HepG2 (cell line): ENCODE data around the gene LYPD6. TPM values are rescaled to one million over a fixed set of nuclear protein-coding genes. Genes with fewer than 3 reads are reported as not detected.

ENCODE experiments used
- ATAC-seq: fragments of 200-7000 bp; cut with Tn5 transposase; 3 replicates; pipeline ENCODE4 v1.9.1; 2020; ENCODE audit warnings: mild to moderate bottlenecking, moderate library complexity
- BruUV-seq: library from RNA; stranded (reverse); fragments of 400-500 nt; replicated peaks from 2 replicates; lab custom pipeline; 2021; lab: Mats Ljungman, UMichigan
- CTCF ChIA-PET: fragments of 300-600 bp; formaldehyde crosslinking; extraction: SDS; loops from one replicate; lab custom pipeline; 2021; ENCODE audit warnings: low total read pairs, inconsistent platforms, low intra/inter-chr PET ratio; lab: Yijun Ruan, JAX
- POLR2A ChIA-PET: fragments of 350-600 bp; sonication (Branson Sonifier 250); formaldehyde crosslinking; loops from one replicate; lab custom pipeline; 2020; ENCODE audit warnings: antibody characterized with exemption, inconsistent platforms; lab: Yijun Ruan, JAX
- DNase-seq: peaks from one replicate; pipeline ENCODE4 v3.0.0-alpha.2; 2015; ENCODE audit warnings: low spot score
- FAIRE-seq: peaks from 3 replicates; lab custom pipeline; 2011; peaks lifted over from hg19 to GRCh38; lab: Jason Lieb, UNC
- H2AFZ ChIP-seq: one replicate; pipeline ENCODE4 v1.6.1; 2011; ENCODE audit warnings: low read length, inconsistent platforms
- H3K27ac ChIP-seq: fragments of 300-600 bp; 3 replicates; pipeline ENCODE4 v1.8.0; 2011; ENCODE audit warnings: mixed run types, mild to moderate bottlenecking, mixed read lengths, low read length, inconsistent platforms; ENCODE audit not compliant: insufficient read depth; ENCODE audit errors: extremely low read length
- H3K27me3 ChIP-seq, 2 experiments: fragments of 200-600 bp in 1 of 2; 2 replicates in 1 of 2; 3 replicates in 1 of 2; pipeline versions ENCODE4 v1.6.0 to v1.8.0; 2011; ENCODE audit warnings: low read length in 2 of 2, mild to moderate bottlenecking in 2 of 2, moderate library complexity in 2 of 2, inconsistent platforms in 1 of 2; ENCODE audit not compliant: insufficient read depth in 2 of 2, control insufficient read depth in 1 of 2
- H3K36me3 ChIP-seq, 2 experiments: fragments of 200-600 bp in 1 of 2; replicated peaks in 1 of 2; 2 replicates in 1 of 2; 3 replicates in 1 of 2; pipeline versions ENCODE4 v1.5.1 to v1.8.0; 2011; ENCODE audit warnings: low read length in 2 of 2, inconsistent platforms in 1 of 2; ENCODE audit not compliant: insufficient read depth in 2 of 2, control insufficient read depth in 1 of 2
- H3K4me1 ChIP-seq: 2 replicates; pipeline ENCODE4 v1.5.1; 2012; ENCODE audit warnings: low read length, inconsistent platforms; ENCODE audit not compliant: insufficient read depth
- H3K4me2 ChIP-seq: 2 replicates; pipeline ENCODE4 v1.6.0; 2011; ENCODE audit warnings: low read depth, low read length, inconsistent platforms
- H3K4me3 ChIP-seq, 3 experiments: fragments of 200-600 bp in 1 of 3; sonication (generic), shearing (Covaris generic) in 1 of 3; replicated peaks in 1 of 3; 2 replicates each; pipeline ENCODE4 v1.5.1; 2011 to 2016; ENCODE audit warnings: low read length in 3 of 3, inconsistent platforms in 2 of 3, low read depth in 2 of 3, mild to moderate bottlenecking in 2 of 3, control low read depth in 1 of 3, mixed read lengths in 1 of 3; ENCODE audit not compliant: insufficient read depth in 1 of 3
- H3K79me2 ChIP-seq: one replicate; pipeline ENCODE4 v1.6.1; 2011; ENCODE audit warnings: low read length, inconsistent platforms; ENCODE audit not compliant: insufficient read depth
- H3K9ac ChIP-seq: 2 replicates; pipeline ENCODE4 v1.6.0; 2011; ENCODE audit warnings: mild to moderate bottlenecking, low read depth, low read length, inconsistent platforms; ENCODE audit not compliant: insufficient read depth
- H3K9me3 ChIP-seq: 2 replicates; pipeline ENCODE4 v1.5.1; 2012; ENCODE audit warnings: mild to moderate bottlenecking, low read length
- H4K20me1 ChIP-seq: 2 replicates; pipeline ENCODE4 v1.6.0; 2011; ENCODE audit warnings: inconsistent platforms, mild to moderate bottlenecking, low read length, moderate library complexity; ENCODE audit not compliant: insufficient read depth
- EHMT2 ChIP-seq: fragments of 200-600 bp; sonication (generic); IDR thresholded peaks from 2 replicates; pipeline ENCODE4 v1.7.0; 2017; ENCODE audit warnings: antibody characterized with exemption, low read depth, low read length, borderline replicate concordance
- HDAC1 ChIP-seq: sonication (generic); formaldehyde crosslinking; IDR thresholded peaks from 2 replicates; pipeline ENCODE4 v1.5.1; 2020; ENCODE audit warnings: mild to moderate bottlenecking, missing genetic modification reagents
- KLF15 ChIP-seq: sonication (generic); formaldehyde crosslinking; IDR thresholded peaks from 2 replicates; pipeline ENCODE4 v1.8.1; 2023; ENCODE audit warnings: borderline replicate concordance, mild to moderate bottlenecking, inconsistent platforms, missing genetic modification reagents, mixed read lengths
- RAD21 ChIP-seq: fragments of 450-650 bp; formaldehyde crosslinking; IDR thresholded peaks from 2 replicates; pipeline ENCODE4 v1.5.0; 2020; ENCODE audit warnings: mild to moderate bottlenecking
- TRIM24 ChIP-seq: sonication (generic); formaldehyde crosslinking; IDR thresholded peaks from 2 replicates; pipeline ENCODE4 v1.8.0; 2022; ENCODE audit warnings: mild to moderate bottlenecking, missing genetic modification reagents
- ZNF468 ChIP-seq: sonication (generic); formaldehyde crosslinking; IDR thresholded peaks from 2 replicates; pipeline ENCODE4 v1.8.0; 2022; ENCODE audit warnings: mild to moderate bottlenecking, moderate library complexity, missing genetic modification reagents
- WGBS: methylation state at CpG from one replicate; pipeline ENCODE4 v1.1.6; 2017; ENCODE audit warnings: low lambda C conversion rate; 5-methylcytosine and 5-hydroxymethylcytosine counted together
- in situ Hi-C: cut with HindIII; loops from 2 replicates; pipeline ENCODE4 v1.10.0; 2017; ENCODE audit warnings: low pct_unique_long_range_greater_than_20kb; ENCODE audit not compliant: extremely low pct_ligation_motif_present
- intact Hi-C: fragments of 100-400 bp; cut with micrococcal nuclease; formaldehyde crosslinking; loops from one replicate; pipeline ENCODE4 v1.10.0; 2022; ENCODE audit not compliant: unreplicated experiment
- polyA plus RNA-seq, 8 experiments: library from polyadenylated mRNA; depleted of rRNA in 3 of 8; stranded (reverse) in 7 of 8; unstranded in 1 of 8; fragments of >200 nt; fragmentation: Illumina TruSeq in 4 of 8; extraction: Trizol in 4 of 8; gene quantifications; 2 replicates each; pipeline versions ENCODE4 v1.2.1 to v1.2.3, GENCODE V29; 2011 to 2016; ENCODE audit warnings: low read depth in 4 of 8, missing spikeins in 1 of 8, mixed read lengths in 1 of 8; ENCODE audit not compliant: insufficient read depth in 1 of 8
- total RNA-seq, 5 experiments: library from RNA; depleted of rRNA; stranded (reverse); fragments of >200 nt; fragmentation: Illumina TruSeq; extraction: Trizol; gene quantifications; 2 replicates each; pipeline ENCODE4 v1.2.3, GENCODE V29; 2016; ENCODE audit warnings: low read depth in 1 of 5
- TF ChIP-seq, protein P1 (sequence below): sonication (generic); formaldehyde crosslinking; IDR thresholded peaks from one replicate; pipeline ENCODE4 v1.5.1; 2020; ENCODE audit warnings: mild to moderate bottlenecking, missing genetic modification reagents; ENCODE audit errors: not compliant biosample characterization
- TF ChIP-seq, protein P2 (sequence below): fragments of 450-650 bp; IDR thresholded peaks from 2 replicates; pipeline ENCODE4 v1.6.1; 2017

Gene LYPD6
- total and polyA plus RNA-seq, 2 of the 13 experiments (the other 11 are each of a cell fraction or from before 2014, with no cell fraction given): 0.01 to 0.07 TPM

DNA sequence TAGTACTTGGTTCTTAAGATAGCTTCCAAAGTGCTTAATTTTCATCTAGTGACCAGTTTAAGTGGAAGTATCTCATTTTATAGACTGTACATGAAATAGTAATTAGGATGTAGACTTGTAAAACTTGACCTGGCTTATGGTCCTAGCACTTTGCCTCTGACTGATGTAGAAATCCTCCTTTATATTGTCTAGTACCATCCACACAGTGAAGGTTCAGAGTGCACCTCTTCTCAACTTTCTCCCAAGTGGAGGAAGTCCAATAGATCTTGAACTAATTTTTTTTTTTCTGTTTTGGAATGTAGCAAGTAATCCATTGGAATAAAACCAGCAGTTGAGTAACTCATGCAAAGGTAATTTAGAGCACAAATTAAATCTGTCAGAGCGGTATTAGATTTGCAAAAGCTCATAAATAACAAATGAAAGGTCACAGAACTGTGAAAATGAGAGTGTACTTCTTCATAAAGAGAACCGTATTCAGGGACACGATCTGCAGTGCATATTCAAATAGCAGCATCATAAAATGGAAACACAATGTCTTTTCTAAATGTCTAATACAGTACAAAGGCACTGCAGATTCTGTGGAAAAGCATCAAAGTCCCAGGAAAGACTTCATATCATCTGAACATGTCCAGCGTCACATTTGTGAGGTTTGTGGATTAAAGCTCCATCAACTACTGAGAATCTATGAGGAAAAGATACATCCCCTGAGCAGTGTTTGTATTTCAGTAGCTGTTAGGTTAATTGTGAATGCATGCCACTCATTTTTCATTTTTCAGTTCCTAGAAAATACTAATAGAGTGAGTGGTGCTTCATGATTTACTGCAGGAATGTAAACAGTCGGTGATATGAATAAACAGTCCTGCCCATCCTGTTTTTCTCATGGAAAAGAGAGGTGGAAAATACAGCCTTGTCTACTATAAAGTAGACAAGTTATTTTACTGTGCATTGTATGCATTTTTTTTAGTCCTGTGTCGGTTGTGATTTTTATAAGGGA, 100.7 kb downstream of the LYPD6 start:
- no peak for ATAC-seq

More for the DNA sequence above, 100.7 kb downstream of the LYPD6 start:
- intact Hi-C loops (no loop called here), in situ Hi-C loops (no loop called here)
- FAIRE-seq: no peak
- CTCF ChIA-PET: no interaction called here
- no peaks in the 10 kb centered on the region for H3K79me2 ChIP-seq
- H3K36me3 ChIP-seq: no peaks in the 10 kb centered on the region
- H3K9ac ChIP-seq: no peak overlapping the region
- 29% methylated on average over 6 of the region's 6 CpGs for WGBS
- DNase-seq: no peak
- no peaks in the 10 kb centered on the region for H3K4me1 ChIP-seq
- H3K27me3 ChIP-seq: no peaks in the 10 kb centered on the region
- H4K20me1 ChIP-seq: no peaks in the 10 kb centered on the region
- H3K9me3 ChIP-seq: no peaks in the 10 kb centered on the region
- TF ChIP-seq, protein P1, sequence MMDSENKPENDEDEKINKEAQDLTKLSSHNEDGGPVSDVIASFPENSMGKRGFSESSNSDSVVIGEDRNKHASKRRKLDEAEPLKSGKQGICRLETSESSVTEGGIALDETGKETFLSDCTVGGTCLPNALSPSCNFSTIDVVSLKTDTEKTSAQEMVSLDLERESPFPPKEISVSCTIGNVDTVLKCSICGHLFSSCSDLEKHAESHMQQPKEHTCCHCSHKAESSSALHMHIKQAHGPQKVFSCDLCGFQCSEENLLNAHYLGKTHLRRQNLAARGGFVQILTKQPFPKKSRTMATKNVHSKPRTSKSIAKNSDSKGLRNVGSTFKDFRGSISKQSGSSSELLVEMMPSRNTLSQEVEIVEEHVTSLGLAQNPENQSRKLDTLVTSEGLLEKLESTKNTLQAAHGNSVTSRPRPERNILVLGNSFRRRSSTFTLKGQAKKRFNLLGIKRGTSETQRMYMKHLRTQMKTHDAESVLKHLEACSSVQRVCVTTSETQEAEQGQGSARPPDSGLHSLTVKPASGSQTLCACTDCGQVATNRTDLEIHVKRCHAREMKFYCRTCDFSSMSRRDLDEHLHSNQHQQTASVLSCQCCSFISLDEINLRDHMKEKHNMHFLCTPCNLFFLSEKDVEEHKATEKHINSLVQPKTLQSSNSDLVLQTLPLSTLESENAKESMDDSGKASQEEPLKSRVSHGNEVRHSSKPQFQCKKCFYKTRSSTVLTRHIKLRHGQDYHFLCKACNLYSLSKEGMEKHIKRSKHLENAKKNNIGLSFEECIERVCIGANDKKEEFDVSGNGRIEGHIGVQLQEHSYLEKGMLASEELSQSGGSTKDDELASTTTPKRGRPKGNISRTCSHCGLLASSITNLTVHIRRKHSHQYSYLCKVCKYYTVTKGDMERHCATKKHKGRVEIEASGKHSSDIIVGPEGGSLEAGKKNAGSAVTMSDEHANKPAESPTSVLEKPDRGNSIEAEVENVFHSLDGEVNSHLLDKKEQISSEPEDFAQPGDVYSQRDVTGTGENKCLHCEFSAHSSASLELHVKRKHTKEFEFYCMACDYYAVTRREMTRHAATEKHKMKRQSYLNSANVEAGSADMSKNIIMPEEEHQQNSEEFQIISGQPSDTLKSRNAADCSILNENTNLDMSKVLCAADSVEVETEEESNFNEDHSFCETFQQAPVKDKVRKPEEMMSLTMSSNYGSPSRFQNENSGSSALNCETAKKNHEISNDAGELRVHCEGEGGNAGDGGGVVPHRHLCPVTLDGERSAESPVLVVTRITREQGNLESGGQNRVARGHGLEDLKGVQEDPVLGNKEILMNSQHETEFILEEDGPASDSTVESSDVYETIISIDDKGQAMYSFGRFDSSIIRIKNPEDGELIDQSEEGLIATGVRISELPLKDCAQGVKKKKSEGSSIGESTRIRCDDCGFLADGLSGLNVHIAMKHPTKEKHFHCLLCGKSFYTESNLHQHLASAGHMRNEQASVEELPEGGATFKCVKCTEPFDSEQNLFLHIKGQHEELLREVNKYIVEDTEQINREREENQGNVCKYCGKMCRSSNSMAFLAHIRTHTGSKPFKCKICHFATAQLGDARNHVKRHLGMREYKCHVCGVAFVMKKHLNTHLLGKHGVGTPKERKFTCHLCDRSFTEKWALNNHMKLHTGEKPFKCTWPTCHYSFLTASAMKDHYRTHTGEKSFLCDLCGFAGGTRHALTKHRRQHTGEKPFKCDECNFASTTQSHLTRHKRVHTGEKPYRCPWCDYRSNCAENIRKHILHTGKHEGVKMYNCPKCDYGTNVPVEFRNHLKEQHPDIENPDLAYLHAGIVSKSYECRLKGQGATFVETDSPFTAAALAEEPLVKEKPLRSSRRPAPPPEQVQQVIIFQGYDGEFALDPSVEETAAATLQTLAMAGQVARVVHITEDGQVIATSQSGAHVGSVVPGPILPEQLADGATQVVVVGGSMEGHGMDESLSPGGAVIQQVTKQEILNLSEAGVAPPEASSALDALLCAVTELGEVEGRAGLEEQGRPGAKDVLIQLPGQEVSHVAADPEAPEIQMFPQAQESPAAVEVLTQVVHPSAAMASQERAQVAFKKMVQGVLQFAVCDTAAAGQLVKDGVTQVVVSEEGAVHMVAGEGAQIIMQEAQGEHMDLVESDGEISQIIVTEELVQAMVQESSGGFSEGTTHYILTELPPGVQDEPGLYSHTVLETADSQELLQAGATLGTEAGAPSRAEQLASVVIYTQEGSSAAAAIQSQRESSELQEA (CRISPR knock-in tag): no peak
- no peak for TF ChIP-seq TRIM24 (CRISPR knock-in tag)
- TF ChIP-seq EHMT2: no peak
- TF ChIP-seq RAD21 (CRISPR knock-in tag): no peak
- TF ChIP-seq, protein P2, sequence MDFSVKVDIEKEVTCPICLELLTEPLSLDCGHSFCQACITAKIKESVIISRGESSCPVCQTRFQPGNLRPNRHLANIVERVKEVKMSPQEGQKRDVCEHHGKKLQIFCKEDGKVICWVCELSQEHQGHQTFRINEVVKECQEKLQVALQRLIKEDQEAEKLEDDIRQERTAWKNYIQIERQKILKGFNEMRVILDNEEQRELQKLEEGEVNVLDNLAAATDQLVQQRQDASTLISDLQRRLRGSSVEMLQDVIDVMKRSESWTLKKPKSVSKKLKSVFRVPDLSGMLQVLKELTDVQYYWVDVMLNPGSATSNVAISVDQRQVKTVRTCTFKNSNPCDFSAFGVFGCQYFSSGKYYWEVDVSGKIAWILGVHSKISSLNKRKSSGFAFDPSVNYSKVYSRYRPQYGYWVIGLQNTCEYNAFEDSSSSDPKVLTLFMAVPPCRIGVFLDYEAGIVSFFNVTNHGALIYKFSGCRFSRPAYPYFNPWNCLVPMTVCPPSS: no peak
- no peak for TF ChIP-seq ZNF468 (CRISPR knock-in tag)
- TF ChIP-seq KLF15 (CRISPR knock-in tag): no peak
- no peak for TF ChIP-seq HDAC1 (CRISPR knock-in tag)
- TF ChIP-seq, all 625 proteins: peak for 0
- H2AFZ ChIP-seq: no peak overlapping the region
- H3K27ac ChIP-seq: no peak overlapping the region
- H3K4me3 ChIP-seq: no peak overlapping the region
- POLR2A ChIA-PET: no interaction called here
- H3K4me2 ChIP-seq: no peak overlapping the region
- BruUV-seq: no TSS peak
